GM21528 (cell line): Measurements from ENCODE around the gene AREL1.

ENCODE experiments used
- ATAC-seq: cut with Tn5 transposase; IDR thresholded peaks from one replicate; pipeline ENCODE4 v1.9.1; 2021; ENCODE audit warnings: mild to moderate bottlenecking, moderate library complexity; ENCODE audit not compliant: unreplicated experiment, low FRiP score

Gene AREL1

DNA sequence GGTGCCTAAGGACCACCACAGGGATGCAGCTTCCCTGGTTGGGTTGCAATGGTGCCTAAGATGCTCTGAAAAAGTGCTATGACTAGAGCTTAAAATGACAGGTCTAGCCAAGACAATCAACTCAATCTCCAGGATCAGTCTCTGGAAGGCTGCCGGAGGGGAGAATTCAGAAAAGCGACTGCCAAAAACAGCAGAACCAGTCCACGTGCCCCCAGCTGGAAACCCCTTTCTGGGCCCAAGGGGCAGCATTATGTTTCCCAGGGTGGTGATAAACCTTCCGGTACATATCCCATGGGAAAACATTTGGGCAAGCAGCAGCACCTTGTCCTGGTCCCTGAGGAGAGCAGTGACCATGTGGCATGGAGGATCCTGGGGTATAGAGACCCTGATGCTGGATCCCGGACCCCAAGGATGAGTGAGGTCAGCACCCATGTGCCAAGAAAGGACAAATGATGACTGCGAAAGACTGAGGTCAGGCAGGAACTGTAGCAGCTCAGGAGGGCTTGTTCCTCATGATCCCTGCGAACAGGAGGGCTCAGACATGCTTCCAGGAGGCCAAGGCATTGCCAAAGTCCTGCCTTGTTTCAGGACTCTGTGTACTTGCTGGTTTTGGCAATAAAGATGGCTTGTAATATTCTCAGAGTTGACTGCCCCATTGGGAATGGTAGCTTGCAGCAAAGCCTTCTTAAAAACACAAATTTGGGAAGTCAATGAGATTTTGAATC is 51.0 kb downstream of the AREL1 start:
- no peak for ATAC-seq

- no peak for ATAC-seq
These were observed 52.0 kb downstream of the AREL1 start for GRCh38 chr14:74660863-74661262.

GRCh38 chr14:74660167-74660566 is 52.7 kb downstream of the AREL1 start:
- ATAC-seq: no peak

- ATAC-seq: no peak
These were observed 54.2 kb downstream of the AREL1 start for GRCh38 chr14:74658535-74659131.

GRCh38 chr14:74656964-74657363 is 55.9 kb downstream of the AREL1 start:
- ATAC-seq: no peak

DNA sequence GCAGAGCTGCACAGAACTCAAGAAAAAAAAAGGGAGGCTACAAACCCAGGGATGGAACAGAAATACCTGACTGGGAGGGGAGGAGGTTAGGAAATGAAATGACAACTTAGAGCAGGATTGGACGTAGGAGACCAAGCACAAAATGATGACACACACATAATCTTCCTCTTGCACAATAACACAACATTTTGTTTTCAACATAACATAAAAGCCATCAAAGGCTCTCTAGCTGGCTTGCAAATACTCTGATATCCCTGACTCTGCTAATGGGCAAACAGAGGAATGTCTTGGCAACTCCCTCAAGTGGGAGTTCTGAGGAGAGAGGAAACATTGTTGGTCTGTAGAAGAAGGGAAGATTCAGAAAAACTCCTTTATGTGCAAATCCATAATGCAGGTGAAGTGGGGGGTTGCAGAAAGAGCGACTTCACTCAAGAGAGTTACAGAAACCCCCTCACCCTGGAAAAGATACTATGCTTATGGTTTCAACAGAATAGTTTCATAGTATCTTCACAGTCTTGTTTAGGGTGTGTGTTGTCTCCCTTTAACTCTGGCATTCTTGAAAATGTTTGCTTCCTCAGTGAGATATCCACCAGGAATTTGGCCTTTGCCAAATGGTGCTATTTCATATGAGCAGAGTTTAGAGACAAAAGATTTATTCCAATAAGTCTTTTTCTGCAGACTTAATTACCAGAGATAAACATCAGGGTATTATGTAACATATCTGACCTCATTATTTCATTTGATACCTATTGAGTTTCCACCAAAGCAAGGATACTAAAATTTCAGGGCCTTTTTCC is 57.1 kb downstream of the AREL1 start:
- no peak for ATAC-seq

DNA sequence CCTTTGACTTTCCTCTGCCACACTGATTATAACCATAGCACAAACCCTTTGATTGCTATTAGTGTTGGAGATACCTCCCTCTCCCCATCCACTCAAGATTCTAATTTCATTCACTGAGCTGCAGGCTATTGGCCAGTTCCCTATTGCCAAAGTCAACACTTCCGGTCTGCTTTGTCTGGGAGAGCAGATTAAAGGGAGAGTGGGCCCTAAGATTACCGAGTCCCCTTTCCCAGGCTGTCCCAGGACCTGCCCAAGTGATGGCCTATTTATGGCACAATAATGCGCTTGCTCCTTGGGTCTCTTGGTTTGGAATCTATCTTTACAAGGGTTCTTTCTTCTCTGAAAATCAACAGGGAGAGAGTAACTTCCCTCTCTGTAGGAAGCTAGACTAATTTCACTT is 57.9 kb downstream of the AREL1 start:
- no peak for ATAC-seq

DNA sequence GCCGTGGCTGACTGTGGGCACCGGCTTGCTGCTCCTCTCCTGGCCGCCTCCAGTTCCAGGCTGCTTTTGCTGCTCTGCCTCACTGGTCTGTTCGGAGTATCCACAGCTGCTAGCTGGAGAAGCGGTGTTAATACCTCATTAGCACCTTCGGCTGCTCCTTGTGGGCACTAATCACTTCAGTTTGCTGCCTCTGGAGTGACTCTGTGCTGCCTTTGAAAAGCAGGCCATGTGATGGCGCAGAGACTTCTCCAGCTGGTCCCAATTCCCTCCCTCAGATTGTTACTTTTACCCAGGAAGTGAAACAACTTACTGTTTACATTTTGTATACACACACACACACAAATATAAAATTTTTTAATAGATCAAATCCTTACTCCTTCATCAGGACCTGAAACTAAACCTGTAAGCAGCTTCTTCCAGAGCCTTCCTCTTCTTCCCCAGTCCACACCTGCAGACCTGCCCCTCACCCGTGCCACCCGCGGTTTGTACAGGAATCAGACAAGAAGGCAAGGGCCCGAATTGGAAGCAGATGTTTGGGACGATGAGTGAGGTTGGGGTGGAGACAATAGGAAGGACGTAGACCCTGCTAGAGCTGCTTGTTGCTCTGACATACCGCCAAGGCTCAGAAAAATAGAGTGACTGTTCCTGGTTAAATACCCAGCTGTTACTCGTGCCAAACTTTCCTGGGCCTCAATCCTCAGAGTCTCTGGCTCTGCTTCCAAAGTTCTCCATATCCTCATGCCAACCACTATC is 59.3 kb downstream of the AREL1 start:
- no peak for ATAC-seq

- ATAC-seq: no peak
These were observed 60.3 kb downstream of the AREL1 start for GRCh38 chr14:74652541-74652940.

DNA sequence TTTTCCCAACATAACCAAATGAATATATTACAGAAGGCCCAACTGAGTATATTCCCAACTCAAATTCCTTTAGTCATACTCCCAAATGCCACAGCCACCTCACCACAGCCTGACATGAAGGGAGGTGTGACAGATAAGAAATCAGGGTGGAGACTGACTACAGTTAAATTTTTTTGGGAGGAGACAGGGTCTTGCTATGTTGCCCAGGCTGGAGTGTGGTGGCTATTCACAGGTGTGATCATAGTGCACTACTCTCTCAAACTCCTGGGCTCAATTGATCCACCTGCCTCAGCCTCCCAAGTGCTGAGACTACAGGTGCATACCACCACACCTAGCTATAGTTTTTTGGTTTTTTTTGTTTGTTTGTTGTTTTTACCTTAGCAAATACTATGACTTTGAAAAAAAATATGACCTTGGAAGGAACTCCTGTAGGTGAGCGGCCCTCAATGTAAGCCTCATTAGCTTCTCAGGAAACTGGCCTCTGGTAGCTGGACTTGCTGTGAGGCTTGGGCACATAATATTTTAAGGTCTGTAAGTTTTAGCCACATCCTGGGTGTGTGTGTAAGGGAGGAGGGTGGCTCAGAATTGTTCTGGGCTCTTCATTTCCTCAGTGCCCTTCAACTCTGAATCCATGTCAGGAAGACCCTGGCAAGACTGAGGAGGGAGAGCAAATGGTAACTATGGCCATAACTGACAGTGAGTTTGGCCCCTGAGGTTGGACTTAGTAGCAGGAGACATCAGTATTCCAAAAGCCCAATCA is 61.8 kb downstream of the AREL1 start:
- no peak for ATAC-seq

DNA sequence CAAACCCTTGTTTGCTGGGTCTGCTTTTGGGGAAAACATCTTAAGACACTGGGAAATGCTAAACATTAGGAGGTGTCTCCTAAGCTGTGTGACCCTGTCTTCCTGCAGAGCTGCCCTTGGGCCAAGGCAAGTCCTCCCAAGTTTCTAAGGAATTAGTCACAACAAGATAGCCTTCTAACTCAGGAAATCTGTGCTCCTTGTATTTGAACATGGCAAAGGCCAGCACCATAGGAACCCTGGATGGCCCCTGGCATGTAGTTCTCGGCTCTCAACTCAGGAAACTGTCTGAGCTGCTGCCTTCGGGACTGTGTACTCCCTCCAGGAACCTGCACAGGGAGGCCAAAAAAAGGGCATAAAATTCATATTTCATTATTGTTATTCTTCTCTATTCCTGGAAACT is 63.2 kb downstream of the AREL1 start:
- ATAC-seq: no peak

GRCh38 chr14:74649167-74649566 is 63.7 kb downstream of the AREL1 start:
- no peak for ATAC-seq

DNA sequence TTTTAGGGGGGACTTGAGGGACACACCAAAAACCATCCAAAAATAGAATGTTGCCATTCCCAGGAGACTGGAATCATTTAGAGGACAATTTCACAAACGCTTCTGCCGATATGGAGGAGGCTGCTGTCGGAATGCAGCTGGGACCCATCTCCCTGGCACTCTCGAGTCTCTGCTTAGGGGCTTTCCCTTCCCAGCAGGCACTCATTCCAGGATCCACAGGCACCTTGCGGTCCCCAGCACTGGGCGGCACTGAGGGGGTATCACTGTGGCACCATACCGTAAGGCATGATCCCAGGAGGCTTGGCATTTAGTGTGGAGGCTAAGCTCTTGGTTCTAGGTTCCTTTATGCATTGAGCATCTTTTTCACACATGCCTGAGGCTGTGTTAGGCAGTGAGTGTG is 64.3 kb downstream of the AREL1 start:
- no peak for ATAC-seq

GRCh38 chr14:74647678-74648461 is 65.0 kb downstream of the AREL1 start:
- no peak for ATAC-seq

DNA sequence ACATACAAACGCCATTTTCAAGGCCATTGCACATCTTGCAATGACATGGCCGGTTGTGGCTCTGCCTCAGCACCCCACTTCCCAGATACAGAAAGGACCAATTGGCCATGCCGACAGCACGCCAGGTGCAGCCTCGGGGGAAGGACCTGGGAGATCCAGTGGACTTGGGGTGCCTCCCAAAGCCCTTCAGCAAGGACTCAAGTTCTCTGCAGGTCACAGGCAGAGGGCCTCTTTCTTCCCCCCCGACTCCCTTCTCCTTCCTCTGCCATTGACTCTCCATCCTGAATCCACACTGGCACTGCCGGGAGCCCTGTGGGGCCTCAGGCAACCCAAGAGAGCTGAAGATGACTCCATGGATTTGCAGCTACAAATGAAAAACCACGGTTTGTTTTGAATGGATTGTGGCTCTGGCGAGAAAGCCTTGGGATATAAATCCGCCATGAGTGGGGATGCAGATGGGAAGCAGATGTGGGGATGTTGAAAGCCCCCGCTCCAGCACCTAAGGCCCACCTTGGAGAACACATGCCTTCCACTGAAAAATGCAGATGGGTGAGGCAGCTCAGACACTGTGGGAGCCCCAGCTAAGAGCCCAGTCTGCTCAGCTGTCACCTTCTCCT is 65.7 kb downstream of the AREL1 start:
- no peak for ATAC-seq

- no peak for ATAC-seq
These were observed 67.0 kb downstream of the AREL1 start for GRCh38 chr14:74645756-74646470.

DNA sequence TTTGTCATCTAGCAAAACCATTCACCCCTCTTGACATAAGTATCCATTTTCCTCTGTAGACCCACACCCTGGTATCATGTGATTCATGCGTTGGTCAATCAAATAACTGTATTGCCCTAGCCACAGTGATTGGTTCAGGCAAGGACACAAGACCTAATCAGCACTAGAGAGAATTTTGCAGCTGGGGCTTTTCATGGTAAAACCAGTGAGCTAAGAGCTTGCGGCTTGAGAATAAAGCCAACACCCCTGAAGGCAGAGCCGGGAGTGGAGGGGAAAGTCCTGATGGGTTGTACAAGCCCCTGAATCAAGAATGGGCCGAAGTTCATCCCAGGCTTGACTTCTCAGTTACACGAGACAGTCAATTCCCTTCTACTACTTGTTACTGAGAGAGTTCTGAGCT is 67.6 kb downstream of the AREL1 start:
- ATAC-seq: no peak

- ATAC-seq: no peak
These were observed 71.1 kb downstream of the AREL1 start for GRCh38 chr14:74641601-74642391.
